Smooth muscle cell (in vitro differentiated cells): ENCODE results near the gene TCF4. TPM values are rescaled to one million over a fixed set of nuclear protein-coding genes. Genes with fewer than 3 reads are reported as not detected.

Source experiments
- DNase-seq: peaks from one replicate; lab custom pipeline; 2025; ENCODE audit not compliant: unreplicated experiment; lab: John Stamatoyannopoulos, UW
- H2AFZ ChIP-seq: fragments of 200-600 bp; sonication (generic); 2 replicates; pipeline ENCODE4 v1.6.0; 2016; ENCODE audit warnings: antibody characterized with exemption, low read depth, mild to moderate bottlenecking
- H3F3A ChIP-seq: fragments of 200-600 bp; sonication (generic); 2 replicates; pipeline ENCODE4 v1.6.0; 2017; ENCODE audit warnings: antibody characterized with exemption, low read depth
- H3K27ac ChIP-seq: fragments of 200-600 bp; sonication (generic); 2 replicates; pipeline ENCODE4 v1.5.1; 2016; ENCODE audit warnings: low read depth, mild to moderate bottlenecking
- H3K27me3 ChIP-seq: fragments of 200-600 bp; sonication (generic); 2 replicates; pipeline ENCODE4 v1.6.1; 2016; ENCODE audit warnings: low read depth, mild to moderate bottlenecking
- H3K36me3 ChIP-seq: fragments of 200-600 bp; sonication (generic); 2 replicates; pipeline ENCODE4 v1.5.1; 2016; ENCODE audit warnings: low read depth
- H3K4me1 ChIP-seq: fragments of 200-600 bp; sonication (generic); 2 replicates; pipeline ENCODE4 v1.5.1; 2016; ENCODE audit warnings: low read depth
- H3K4me2 ChIP-seq: fragments of 200-600 bp; sonication (generic); 2 replicates; pipeline ENCODE4 v1.6.0; 2016; ENCODE audit warnings: mild to moderate bottlenecking
- H3K4me3 ChIP-seq: fragments of 200-600 bp; sonication (generic); 2 replicates; pipeline ENCODE4 v1.5.1; 2016; ENCODE audit warnings: mild to moderate bottlenecking
- H3K79me2 ChIP-seq: fragments of 200-600 bp; sonication (generic); 2 replicates; pipeline ENCODE4 v1.6.0; 2016; ENCODE audit warnings: low read depth, mild to moderate bottlenecking
- H3K9ac ChIP-seq: fragments of 200-600 bp; sonication (generic); 2 replicates; pipeline ENCODE4 v1.6.0; 2016; ENCODE audit warnings: low read depth
- H3K9me3 ChIP-seq: fragments of 200-600 bp; sonication (generic); replicated peaks from 2 replicates; pipeline ENCODE4 v1.5.1; 2016; ENCODE audit warnings: low read depth
- H4K20me1 ChIP-seq: fragments of 200-600 bp; sonication (generic); 2 replicates; pipeline ENCODE4 v1.6.0; 2016; ENCODE audit warnings: low read depth
- CTCF ChIP-seq: fragments of 200-600 bp; sonication (generic); IDR thresholded peaks from 2 replicates; pipeline ENCODE4 v1.5.1; 2017; ENCODE audit warnings: borderline replicate concordance, mild to moderate bottlenecking, antibody characterized with exemption; ENCODE audit not compliant: insufficient read depth, poor library complexity, severe bottlenecking
- WGBS: methylation state at CpG from one replicate; pipeline ENCODE4 v1.1.7; 2016; ENCODE audit warnings: low lambda C conversion rate; 5-methylcytosine and 5-hydroxymethylcytosine counted together
- polyA plus RNA-seq: library from polyadenylated mRNA; unstranded; fragments of >200 nt; fragmentation: Nextera tagmentation; extraction: Ambion mirVana; gene quantifications from 2 replicates; pipeline ENCODE4 v1.2.1, GENCODE V29; 2016
- total RNA-seq: library from RNA; depleted of rRNA; stranded (reverse); fragments of >200 nt; gene quantifications from 2 replicates; pipeline ENCODE4 v1.2.3, GENCODE V29; 2014

The TCF4 gene
- total and polyA plus RNA-seq, 2 experiments from 2014 or later, result 105 to 120 TPM

GRCh38 chr18:55427951-55428350 is 160.0 kb downstream of the TCF4 start:
- 90% methylated on average over 1 of the region's 1 CpG for WGBS
- DNase-seq, result no peak

GRCh38 chr18:55425698-55426097 is 162.3 kb downstream of the TCF4 start:
- H4K20me1 ChIP-seq, result peaks cover 49% of the 10 kb centered on the region
- 86% methylated on average over 3 of the region's 3 CpGs for WGBS
- no peak for DNase-seq
- TF ChIP-seq CTCF, result no peak
- H3F3A ChIP-seq, result no peaks in the 10 kb centered on the region
- no peak overlapping the region for H2AFZ ChIP-seq
- H3K4me1 ChIP-seq, result peaks cover 46% of the 10 kb centered on the region
- peaks cover 92% of the 10 kb centered on the region for H3K79me2 ChIP-seq
- no peaks in the 10 kb centered on the region for H3K27me3 ChIP-seq
- H3K4me3 ChIP-seq, result no peak overlapping the region
- H3K9ac ChIP-seq, result no peak overlapping the region
- H3K27ac ChIP-seq, result no peak overlapping the region
- no peaks in the 10 kb centered on the region for H3K9me3 ChIP-seq
- no peak overlapping the region for H3K4me2 ChIP-seq
- H3K36me3 ChIP-seq, result no peaks in the 10 kb centered on the region

More at GRCh38 chr18:55427951-55428350, 160.0 kb downstream of the TCF4 start:
- H3K4me3 ChIP-seq, result no peak overlapping the region
- H3K79me2 ChIP-seq, result peaks cover 92% of the 10 kb centered on the region
- peaks cover 25% of the 10 kb centered on the region for H3K4me1 ChIP-seq
- no peak overlapping the region for H3K27ac ChIP-seq
- TF ChIP-seq CTCF, result no peak
- H4K20me1 ChIP-seq, result peaks cover 52% of the 10 kb centered on the region
- no peak overlapping the region for H2AFZ ChIP-seq
- no peaks in the 10 kb centered on the region for H3K9me3 ChIP-seq
- no peak overlapping the region for H3K9ac ChIP-seq
- no peaks in the 10 kb centered on the region for H3K27me3 ChIP-seq
- H3F3A ChIP-seq, result peaks cover 3% of the 10 kb centered on the region
- no peaks in the 10 kb centered on the region for H3K36me3 ChIP-seq
- H3K4me2 ChIP-seq, result no peak overlapping the region

GRCh38 chr18:55422456-55423180 is 165.4 kb downstream of the TCF4 start:
- peak overlapping the region; percentile 13 for H3K4me3 ChIP-seq
- no peak overlapping the region for H3K9ac ChIP-seq
- no peak overlapping the region for H2AFZ ChIP-seq
- 78% methylated on average over 13 of the region's 13 CpGs for WGBS
- H3K4me2 ChIP-seq, result peak overlapping the region; percentile 70
- H3F3A ChIP-seq, result no peaks in the 10 kb centered on the region
- TF ChIP-seq CTCF, result no peak
- no peaks in the 10 kb centered on the region for H3K27me3 ChIP-seq
- peaks cover 61% of the 10 kb centered on the region for H3K4me1 ChIP-seq
- peak overlapping the region; percentile 42 for H3K27ac ChIP-seq
- DNase-seq, result no peak
- H4K20me1 ChIP-seq, result peaks cover 36% of the 10 kb centered on the region
- H3K9me3 ChIP-seq, result no peaks in the 10 kb centered on the region
- H3K79me2 ChIP-seq, result peaks cover 98% of the 10 kb centered on the region
- no peaks in the 10 kb centered on the region for H3K36me3 ChIP-seq
